ENCODE results near the gene PRPS1L1.

PRPS1L1 gene

GRCh38 chr7:18037609-18038008 is 10.0 kb upstream of the PRPS1L1 start:
- H3K4me3 Mint-ChIP-seq: no peak overlapping the region
- H3K27me3 Mint-ChIP-seq (ENCODE audit: low read depth): no peaks in the 10 kb centered on the region
- no peaks in the 10 kb centered on the region for H3K9me3 Mint-ChIP-seq
- H3K36me3 Mint-ChIP-seq (ENCODE audit: low read depth): no peaks in the 10 kb centered on the region
- H3K27ac Mint-ChIP-seq: no peak overlapping the region
- H3K4me1 Mint-ChIP-seq (ENCODE audit: low read depth): no peaks in the 10 kb centered on the region
- DNase-seq (ENCODE audit: low spot score): no peak

DNA sequence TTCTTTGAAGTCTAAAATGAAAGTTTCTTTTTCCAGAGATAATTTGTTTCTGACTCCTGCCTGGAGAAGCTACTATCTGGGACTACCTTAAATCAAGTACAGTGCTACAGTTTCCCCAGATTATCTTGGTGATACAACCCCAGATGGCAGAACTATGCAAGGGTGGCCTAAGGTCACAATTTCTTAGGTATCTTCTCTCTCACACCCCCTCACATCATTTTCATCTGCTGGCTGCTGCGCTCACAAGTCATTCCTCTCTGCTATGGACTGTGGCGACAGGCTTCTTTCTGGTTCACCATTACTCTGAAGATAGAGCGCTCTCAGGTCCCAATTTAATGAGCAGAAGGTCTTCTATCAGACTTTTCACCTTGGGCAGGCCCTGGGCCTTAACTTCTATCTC is 9.1 kb upstream of the PRPS1L1 start:
- H3K27me3 Mint-ChIP-seq (ENCODE audit: low read depth): no peaks in the 10 kb centered on the region
- DNase-seq (ENCODE audit: low spot score): no peak
- no peaks in the 10 kb centered on the region for H3K9me3 Mint-ChIP-seq
- no peaks in the 10 kb centered on the region for H3K36me3 Mint-ChIP-seq (ENCODE audit: low read depth)
- no peak overlapping the region for H3K27ac Mint-ChIP-seq
- no peak overlapping the region for H3K4me3 Mint-ChIP-seq
- H3K4me1 Mint-ChIP-seq (ENCODE audit: low read depth): no peaks in the 10 kb centered on the region

- H3K27me3 Mint-ChIP-seq (ENCODE audit: low read depth): no peaks in the 10 kb centered on the region
- no peaks in the 10 kb centered on the region for H3K36me3 Mint-ChIP-seq (ENCODE audit: low read depth)
- H3K4me3 Mint-ChIP-seq: no peak overlapping the region
- no peak overlapping the region for H3K27ac Mint-ChIP-seq
- H3K4me1 Mint-ChIP-seq (ENCODE audit: low read depth): no peaks in the 10 kb centered on the region
- no peaks in the 10 kb centered on the region for H3K9me3 Mint-ChIP-seq
- no peak for DNase-seq (ENCODE audit: low spot score)
Measured at GRCh38 chr7:18030758-18031157, 3.1 kb upstream of the PRPS1L1 start.

DNA sequence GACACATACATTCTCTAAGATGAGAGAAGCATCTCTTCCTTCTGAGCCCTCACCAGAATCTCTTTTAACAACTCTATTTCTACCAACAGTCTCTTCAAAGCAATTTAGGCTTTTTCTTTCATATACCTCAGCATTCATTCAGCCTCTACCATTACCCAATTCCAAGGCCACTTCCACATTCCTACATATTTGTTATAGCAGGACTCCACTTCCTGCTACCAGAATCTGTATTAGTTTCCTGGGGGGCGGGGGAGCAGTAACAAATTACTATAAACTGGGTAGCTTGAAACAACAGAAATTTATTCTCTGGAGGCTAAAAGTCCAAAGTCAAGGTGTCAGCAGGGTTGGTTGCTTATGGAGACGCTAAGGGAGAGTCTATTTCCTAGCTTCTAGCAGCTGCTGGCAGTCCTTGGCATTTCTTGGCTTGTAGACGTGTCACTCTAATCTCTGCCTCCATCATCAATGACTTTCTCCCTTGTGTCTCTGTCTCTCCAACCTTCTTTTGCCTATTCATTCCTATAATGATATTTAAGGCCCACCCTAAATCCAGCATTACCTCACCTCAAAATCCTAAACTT is 7.4 kb downstream of the PRPS1L1 start:
- H3K27me3 Mint-ChIP-seq (ENCODE audit: low read depth): peaks cover 8% of the 10 kb centered on the region
- no peak overlapping the region for H3K27ac Mint-ChIP-seq
- H3K9me3 Mint-ChIP-seq: no peaks in the 10 kb centered on the region
- DNase-seq (ENCODE audit: low spot score): no peak
- H3K4me3 Mint-ChIP-seq: no peak overlapping the region
- H3K36me3 Mint-ChIP-seq (ENCODE audit: low read depth): no peaks in the 10 kb centered on the region
- no peaks in the 10 kb centered on the region for H3K4me1 Mint-ChIP-seq (ENCODE audit: low read depth)

GRCh38 chr7:18019555-18019954 is 8.1 kb downstream of the PRPS1L1 start:
- no peak overlapping the region for H3K4me3 Mint-ChIP-seq
- no peaks in the 10 kb centered on the region for H3K9me3 Mint-ChIP-seq
- H3K4me1 Mint-ChIP-seq (ENCODE audit: low read depth): no peaks in the 10 kb centered on the region
- peaks cover 8% of the 10 kb centered on the region for H3K27me3 Mint-ChIP-seq (ENCODE audit: low read depth)
- no peaks in the 10 kb centered on the region for H3K36me3 Mint-ChIP-seq (ENCODE audit: low read depth)
- no peak overlapping the region for H3K27ac Mint-ChIP-seq
- no peak for DNase-seq (ENCODE audit: low spot score)

- Mint-ChIP-seq H3K4me3 (no peak overlapping the region), H3K27me3 (ENCODE audit: low read depth) (peaks cover 6% of the 10 kb centered on the region), H3K4me1 (ENCODE audit: low read depth) (no peaks in the 10 kb centered on the region), H3K27ac (no peak overlapping the region), H3K9me3 (no peaks in the 10 kb centered on the region), H3K36me3 (ENCODE audit: low read depth) (no peaks in the 10 kb centered on the region)
- DNase-seq (ENCODE audit: low spot score): no peak
Measured at GRCh38 chr7:18018296-18019215, 9.1 kb downstream of the PRPS1L1 start.

DNA sequence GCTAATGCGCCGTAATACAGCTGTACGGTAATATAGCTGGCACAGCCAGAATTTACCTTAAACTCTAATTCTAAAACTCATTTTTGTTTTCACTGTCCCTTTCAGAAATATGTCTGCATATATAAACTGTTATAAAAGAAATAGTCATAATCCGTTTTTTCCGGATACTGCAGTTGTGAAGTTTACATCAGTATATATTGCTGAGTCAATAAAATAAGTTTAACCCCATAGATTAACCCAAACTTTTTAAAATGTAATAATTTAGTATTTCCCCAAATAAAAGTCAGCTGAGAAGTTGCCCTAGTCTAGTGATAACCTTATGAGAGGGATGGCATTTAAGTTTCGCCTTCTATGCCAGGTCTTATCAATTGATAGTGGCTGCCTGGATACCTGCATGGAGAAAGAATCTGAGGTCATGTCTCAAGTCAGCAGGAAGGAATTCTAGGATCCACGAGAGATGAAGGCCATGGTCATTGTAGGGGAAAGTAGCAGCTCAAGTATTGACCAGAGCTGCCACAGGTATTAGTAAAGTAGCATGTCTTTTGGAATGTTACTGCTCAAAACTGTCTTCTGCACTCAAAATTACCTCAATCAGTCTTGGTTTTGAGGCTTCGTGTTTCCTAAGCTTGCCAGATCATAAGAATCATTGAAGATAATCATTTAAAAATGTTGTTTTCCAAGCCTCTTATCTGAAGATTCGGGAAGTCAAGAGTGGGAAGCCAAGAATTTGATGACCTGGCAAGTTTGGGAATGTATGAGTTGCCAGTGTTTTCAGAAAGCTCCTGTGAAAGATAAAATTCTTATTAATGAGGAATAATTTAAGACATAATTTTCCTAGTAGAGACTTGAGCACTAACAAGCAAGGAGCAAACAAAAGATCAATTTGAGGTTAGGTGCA is 10.8 kb downstream of the PRPS1L1 start:
- no peaks in the 10 kb centered on the region for H3K4me1 Mint-ChIP-seq (ENCODE audit: low read depth)
- H3K27me3 Mint-ChIP-seq (ENCODE audit: low read depth): peaks cover 6% of the 10 kb centered on the region
- no peak overlapping the region for H3K27ac Mint-ChIP-seq
- H3K4me3 Mint-ChIP-seq: no peak overlapping the region
- H3K9me3 Mint-ChIP-seq: no peaks in the 10 kb centered on the region
- no peak for DNase-seq (ENCODE audit: low spot score)
- H3K36me3 Mint-ChIP-seq (ENCODE audit: low read depth): no peaks in the 10 kb centered on the region

DNA sequence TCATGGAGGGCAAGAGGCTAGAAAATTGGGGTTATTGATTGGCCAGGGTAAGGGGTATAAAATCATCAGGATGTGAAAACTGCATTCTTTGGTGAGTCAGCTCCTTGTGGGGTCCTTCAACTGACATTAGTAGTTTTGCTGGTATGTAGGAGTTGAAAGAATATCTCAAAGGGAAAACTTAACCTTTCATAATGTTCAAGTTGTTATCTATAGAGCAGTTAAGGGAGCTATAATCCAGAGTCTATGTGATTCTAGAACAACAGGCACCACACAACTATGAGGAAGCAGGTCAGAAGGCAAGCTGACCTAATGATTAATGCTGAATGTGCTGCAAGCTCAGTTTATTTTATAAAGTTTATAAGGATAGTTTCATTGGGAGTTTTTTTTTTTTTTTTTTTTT is 13.7 kb downstream of the PRPS1L1 start:
- DNase-seq (ENCODE audit: low spot score): no peak
- H3K4me1 Mint-ChIP-seq (ENCODE audit: low read depth): no peaks in the 10 kb centered on the region
- H3K9me3 Mint-ChIP-seq: no peaks in the 10 kb centered on the region
- no peak overlapping the region for H3K4me3 Mint-ChIP-seq
- peaks cover 8% of the 10 kb centered on the region for H3K27me3 Mint-ChIP-seq (ENCODE audit: low read depth)
- no peak overlapping the region for H3K27ac Mint-ChIP-seq
- no peaks in the 10 kb centered on the region for H3K36me3 Mint-ChIP-seq (ENCODE audit: low read depth)

DNA sequence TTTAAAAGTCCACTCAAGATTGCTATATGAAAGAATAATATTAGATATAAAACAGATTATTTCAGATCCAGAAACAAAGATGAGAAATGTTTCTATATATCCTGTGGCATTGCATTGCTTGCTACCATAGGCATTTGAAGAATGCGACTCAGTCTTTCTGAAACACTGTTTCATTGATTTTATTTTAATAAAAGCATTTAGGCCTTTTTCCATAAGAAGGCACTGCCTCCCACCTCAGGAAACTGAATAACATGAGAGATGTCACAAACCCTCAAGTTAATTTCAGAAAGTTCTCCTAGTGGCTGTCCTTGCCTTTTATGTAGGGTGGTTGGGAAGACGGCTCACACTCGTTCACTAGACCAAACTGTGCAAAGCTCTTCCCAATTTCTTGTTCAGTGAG is 23.3 kb downstream of the PRPS1L1 start:
- no peak for DNase-seq (ENCODE audit: low spot score)
- no peaks in the 10 kb centered on the region for H3K36me3 Mint-ChIP-seq (ENCODE audit: low read depth)
- no peak overlapping the region for H3K4me3 Mint-ChIP-seq
- H3K27me3 Mint-ChIP-seq (ENCODE audit: low read depth): no peaks in the 10 kb centered on the region
- no peaks in the 10 kb centered on the region for H3K4me1 Mint-ChIP-seq (ENCODE audit: low read depth)
- no peak overlapping the region for H3K27ac Mint-ChIP-seq
- H3K9me3 Mint-ChIP-seq: no peaks in the 10 kb centered on the region

DNA sequence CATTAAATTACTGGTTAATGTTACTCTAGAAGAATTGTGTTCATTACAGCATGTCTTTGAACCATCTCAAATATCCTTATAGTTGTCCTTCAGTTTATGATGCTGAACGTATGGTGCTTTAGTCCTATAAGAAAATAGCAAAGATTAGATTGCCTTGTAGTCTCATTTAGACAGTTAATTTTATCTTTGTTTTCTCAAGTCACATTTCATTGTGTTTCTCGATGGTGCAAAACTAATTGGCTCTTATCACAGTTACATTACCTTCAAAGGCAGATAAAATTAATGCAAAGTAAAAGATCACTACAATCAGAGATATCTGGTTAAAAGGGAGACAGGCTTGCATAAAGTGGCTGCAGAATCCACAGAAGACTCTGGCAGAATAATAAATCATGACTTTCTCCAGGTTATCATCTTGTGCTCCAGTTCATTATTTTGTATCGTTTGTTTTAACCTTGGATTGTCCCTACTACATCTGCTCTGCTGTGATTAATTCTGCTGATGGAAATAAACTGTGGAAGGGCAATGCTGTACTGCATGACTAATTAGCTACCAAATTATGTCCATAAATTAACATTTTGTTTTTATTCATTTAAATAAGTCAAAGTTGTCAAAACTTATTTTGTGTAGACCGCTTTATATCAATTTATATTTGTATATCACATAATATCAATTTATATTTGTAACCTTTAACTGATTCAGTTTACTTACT is 24.2 kb downstream of the PRPS1L1 start:
- no peak overlapping the region for H3K4me3 Mint-ChIP-seq
- no peaks in the 10 kb centered on the region for H3K9me3 Mint-ChIP-seq
- DNase-seq (ENCODE audit: low spot score): no peak
- H3K27me3 Mint-ChIP-seq (ENCODE audit: low read depth): no peaks in the 10 kb centered on the region
- no peak overlapping the region for H3K27ac Mint-ChIP-seq
- no peaks in the 10 kb centered on the region for H3K36me3 Mint-ChIP-seq (ENCODE audit: low read depth)
- H3K4me1 Mint-ChIP-seq (ENCODE audit: low read depth): no peaks in the 10 kb centered on the region

GRCh38 chr7:17998692-17999091 is 29.0 kb downstream of the PRPS1L1 start:
- H3K4me3 Mint-ChIP-seq: no peak overlapping the region
- peaks cover 8% of the 10 kb centered on the region for H3K27me3 Mint-ChIP-seq (ENCODE audit: low read depth)
- no peaks in the 10 kb centered on the region for H3K36me3 Mint-ChIP-seq (ENCODE audit: low read depth)
- no peaks in the 10 kb centered on the region for H3K9me3 Mint-ChIP-seq
- H3K27ac Mint-ChIP-seq: no peak overlapping the region
- no peaks in the 10 kb centered on the region for H3K4me1 Mint-ChIP-seq (ENCODE audit: low read depth)
- no peak for DNase-seq (ENCODE audit: low spot score)

- H3K27me3 Mint-ChIP-seq (ENCODE audit: low read depth): peaks cover 8% of the 10 kb centered on the region
- no peak overlapping the region for H3K4me3 Mint-ChIP-seq
- no peak for DNase-seq (ENCODE audit: low spot score)
- no peaks in the 10 kb centered on the region for H3K9me3 Mint-ChIP-seq
- no peaks in the 10 kb centered on the region for H3K36me3 Mint-ChIP-seq (ENCODE audit: low read depth)
- no peak overlapping the region for H3K27ac Mint-ChIP-seq
- no peaks in the 10 kb centered on the region for H3K4me1 Mint-ChIP-seq (ENCODE audit: low read depth)
Measured at GRCh38 chr7:17996442-17997223, 31.0 kb downstream of the PRPS1L1 start.

DNA sequence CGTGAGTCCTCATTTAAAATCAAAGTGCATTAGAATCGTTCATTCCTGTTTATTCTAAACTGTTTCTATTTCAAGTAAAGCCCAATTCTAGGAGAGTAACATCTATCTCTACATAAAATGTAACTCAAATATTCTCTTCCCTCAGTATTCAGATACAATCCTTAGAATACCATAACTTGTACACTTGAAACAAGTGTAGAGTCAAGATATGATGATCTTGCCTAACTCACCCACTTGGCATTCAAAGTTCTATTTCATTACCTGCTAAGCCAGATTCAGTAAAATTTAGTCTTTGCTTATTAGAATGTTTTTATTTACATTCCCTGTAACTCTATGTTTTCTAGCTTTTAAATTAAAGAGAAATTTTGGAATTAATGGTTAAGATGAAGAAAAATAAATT is 31.6 kb downstream of the PRPS1L1 start:
- no peaks in the 10 kb centered on the region for H3K4me1 Mint-ChIP-seq (ENCODE audit: low read depth)
- H3K27ac Mint-ChIP-seq: no peak overlapping the region
- no peak for DNase-seq (ENCODE audit: low spot score)
- no peak overlapping the region for H3K4me3 Mint-ChIP-seq
- H3K36me3 Mint-ChIP-seq (ENCODE audit: low read depth): no peaks in the 10 kb centered on the region
- no peaks in the 10 kb centered on the region for H3K9me3 Mint-ChIP-seq
- peaks cover 8% of the 10 kb centered on the region for H3K27me3 Mint-ChIP-seq (ENCODE audit: low read depth)

Measured in T-helper 2 cell treated with Interferon-gamma antibody and Interleukin-4, amounts not matched to agents 5 μg/mL and 100 μg/mL, for 36 hours (primary cell).